Cardiac fibroblast (primary cell): ENCODE results near the gene LRIG2.
"Not testable (repeated sequence)": the region's sequence is repeated elsewhere in the genome, so short reads cannot be mapped to it uniquely, and the experiment has no call there.

Experiments
- DNase-seq, 2 donors: peaks; one replicate each; pipeline versions ENCODE4 v3.0.0 to v3.0.0-alpha.2; 2010; ENCODE audit warnings: low read depth in 2 of 2
- H3K4me3 ChIP-seq, 2 donors: replicated peaks in 1 of 2; 1 replicate in 1 of 2; 2 replicates in 1 of 2; pipeline ENCODE4 v1.5.1; 2011; ENCODE audit warnings: low read depth in 2 of 2, low read length in 2 of 2, mild to moderate bottlenecking in 2 of 2, moderate library complexity in 1 of 2
- TF ChIP-seq, protein P1 (sequence below): IDR thresholded peaks from one replicate; pipeline ENCODE4 v1.5.1; 2011; ENCODE audit warnings: low read depth, mild to moderate bottlenecking, low read length, inconsistent platforms

The LRIG2 gene

DNA sequence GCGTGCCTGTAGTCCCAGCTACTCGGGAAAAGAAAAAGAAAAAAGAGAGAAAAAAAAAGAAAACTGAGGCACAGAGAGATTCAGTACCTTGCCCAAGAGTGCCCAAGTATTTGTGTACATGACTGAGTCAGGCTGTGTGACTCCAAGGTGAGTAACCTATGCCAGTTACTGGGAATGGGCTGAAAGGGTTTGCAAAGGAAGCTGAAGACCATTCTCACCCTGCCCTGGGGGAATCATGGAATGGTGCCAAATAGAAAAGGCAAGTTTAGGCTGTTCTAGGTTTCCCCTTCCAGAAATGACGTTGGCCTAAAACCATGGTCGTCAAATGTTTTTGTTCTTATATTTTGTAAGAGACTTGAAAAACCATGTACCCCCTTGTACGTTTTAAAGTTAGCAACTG is 37.9 kb upstream of the LRIG2 start:
- H3K4me3 ChIP-seq: no peak overlapping the region
- DNase-seq: no peak
- TF ChIP-seq, protein P1, sequence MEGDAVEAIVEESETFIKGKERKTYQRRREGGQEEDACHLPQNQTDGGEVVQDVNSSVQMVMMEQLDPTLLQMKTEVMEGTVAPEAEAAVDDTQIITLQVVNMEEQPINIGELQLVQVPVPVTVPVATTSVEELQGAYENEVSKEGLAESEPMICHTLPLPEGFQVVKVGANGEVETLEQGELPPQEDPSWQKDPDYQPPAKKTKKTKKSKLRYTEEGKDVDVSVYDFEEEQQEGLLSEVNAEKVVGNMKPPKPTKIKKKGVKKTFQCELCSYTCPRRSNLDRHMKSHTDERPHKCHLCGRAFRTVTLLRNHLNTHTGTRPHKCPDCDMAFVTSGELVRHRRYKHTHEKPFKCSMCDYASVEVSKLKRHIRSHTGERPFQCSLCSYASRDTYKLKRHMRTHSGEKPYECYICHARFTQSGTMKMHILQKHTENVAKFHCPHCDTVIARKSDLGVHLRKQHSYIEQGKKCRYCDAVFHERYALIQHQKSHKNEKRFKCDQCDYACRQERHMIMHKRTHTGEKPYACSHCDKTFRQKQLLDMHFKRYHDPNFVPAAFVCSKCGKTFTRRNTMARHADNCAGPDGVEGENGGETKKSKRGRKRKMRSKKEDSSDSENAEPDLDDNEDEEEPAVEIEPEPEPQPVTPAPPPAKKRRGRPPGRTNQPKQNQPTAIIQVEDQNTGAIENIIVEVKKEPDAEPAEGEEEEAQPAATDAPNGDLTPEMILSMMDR: no peak

DNA sequence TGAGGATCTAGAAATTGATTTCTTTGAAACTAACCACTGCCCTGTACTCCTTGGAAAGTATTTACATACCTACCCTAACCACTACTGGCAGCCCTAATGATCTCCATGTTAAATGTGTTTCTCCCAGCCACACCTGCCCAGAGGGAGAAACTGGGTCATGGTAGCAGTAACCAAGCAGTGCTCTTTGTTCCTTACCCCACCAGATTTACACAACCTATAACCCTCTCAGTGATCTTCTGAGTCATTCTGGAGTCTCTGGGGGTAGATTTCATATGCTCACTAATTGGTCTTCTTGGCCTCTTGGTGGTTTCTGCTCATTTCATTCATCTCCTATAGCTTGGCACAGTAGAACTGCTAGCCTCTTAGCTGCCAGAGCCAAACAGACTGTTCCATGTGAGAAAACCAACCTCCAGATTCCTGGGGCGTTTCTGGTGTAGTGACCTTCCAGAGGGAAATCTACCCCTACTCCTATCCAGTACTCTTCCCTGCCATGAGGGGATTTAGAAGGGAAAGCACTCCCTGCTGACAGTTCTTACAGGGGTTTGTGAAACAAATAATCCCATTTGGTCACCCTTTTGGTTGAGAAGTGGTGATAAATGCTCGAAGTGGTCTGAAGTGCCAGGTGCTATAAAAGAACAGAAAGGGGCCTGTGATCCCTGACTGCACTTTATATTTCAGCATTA is 36.2 kb upstream of the LRIG2 start:
- TF ChIP-seq, protein P1: no peak
- H3K4me3 ChIP-seq: no peak overlapping the region
- peak in 1 of 2 donors; percentile 36 for DNase-seq

DNA sequence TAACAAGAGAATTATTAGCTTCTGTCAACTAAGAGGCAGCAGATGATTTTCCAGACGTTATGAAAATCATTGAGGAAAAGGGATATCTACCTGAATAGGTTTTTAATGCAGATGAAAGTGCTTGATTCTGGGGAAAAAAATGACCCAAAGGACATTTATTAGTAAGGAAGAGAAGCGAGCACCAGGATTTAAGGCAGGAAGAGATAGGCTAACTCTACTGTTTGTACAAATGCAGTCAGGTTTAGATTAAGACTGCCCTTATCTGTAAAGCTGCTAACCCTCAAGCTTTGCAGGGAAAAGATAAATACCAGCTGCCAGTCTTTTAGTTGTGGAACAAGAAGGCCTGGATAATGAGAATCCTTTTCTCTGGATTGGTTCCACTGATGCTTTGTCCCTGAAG is 33.0 kb upstream of the LRIG2 start:
- TF ChIP-seq, protein P1: no peak

DNA sequence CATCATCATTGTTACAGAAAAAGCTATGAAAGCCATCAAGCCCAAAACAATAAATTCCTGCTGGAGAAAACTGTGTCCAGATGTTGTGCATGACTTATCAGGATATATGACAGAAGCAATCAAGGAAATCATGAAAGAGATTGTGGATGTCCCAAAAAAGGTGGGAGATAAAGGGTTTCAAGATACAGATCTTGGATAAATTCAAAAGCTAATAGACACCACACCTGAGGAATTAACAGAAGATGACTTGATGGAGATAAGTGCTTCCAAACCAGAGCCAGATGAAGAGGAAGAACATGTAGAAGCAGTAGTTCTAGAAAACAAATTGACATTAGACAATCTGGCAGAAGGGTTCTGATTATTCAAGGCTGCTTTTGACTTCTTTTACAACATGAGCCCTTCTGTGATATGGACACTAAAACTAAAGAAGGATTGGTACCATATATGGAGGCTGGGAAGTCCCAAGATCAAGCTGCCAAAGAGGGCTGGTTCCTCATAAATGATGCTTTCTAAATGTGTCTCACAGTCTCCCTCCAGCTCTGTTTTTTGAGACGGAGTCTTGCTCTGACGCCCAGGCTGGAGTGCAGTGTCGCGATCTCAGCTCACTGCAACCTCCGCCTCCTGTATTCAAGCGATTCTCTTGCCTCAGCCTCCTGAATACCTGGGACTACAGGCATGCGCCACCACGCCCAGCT is 32.1 kb upstream of the LRIG2 start:
- TF ChIP-seq, protein P1: no peak
- no peak overlapping the region for H3K4me3 ChIP-seq
- no peak for DNase-seq

More for the DNA sequence above, 33.0 kb upstream of the LRIG2 start:
- H3K4me3 ChIP-seq: no peak overlapping the region
- peak in 1 of 2 donors; percentile 30 for DNase-seq

DNA sequence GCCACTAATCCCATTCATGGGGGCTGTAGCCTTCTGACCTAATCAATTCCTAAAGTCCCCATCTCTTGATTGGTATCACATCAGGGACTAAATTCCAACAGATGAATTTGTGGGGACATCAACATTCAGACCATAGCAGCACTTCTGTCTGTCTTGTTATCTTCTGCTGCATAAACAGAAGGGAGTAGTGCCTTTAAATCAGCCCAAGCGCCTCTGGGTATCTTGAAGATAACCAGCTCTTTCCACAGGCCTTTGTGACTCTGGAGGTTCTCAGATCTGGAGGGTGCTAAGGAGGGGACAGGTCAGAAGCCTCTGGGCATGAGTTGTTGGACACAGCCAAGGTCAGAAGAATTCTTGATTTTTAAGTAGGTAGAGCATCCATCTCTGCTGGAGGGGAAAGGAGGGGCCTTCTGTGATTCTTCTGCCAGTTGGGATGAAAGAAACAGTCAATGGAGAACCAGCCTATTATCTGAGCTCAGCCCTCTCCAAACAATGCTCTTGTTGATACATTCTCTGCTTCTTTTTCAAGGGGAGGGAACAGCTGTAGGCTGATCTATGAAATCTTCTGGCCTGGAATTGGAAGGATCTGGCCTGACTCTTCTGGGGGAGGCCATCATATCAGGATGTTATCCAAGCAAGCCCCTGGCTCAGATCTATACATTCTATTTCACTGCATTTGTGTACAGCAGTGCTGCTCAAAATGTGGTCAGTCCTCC is 31.3 kb upstream of the LRIG2 start:
- TF ChIP-seq, protein P1: no peak
- H3K4me3 ChIP-seq: no peak overlapping the region
- DNase-seq: no peak

DNA sequence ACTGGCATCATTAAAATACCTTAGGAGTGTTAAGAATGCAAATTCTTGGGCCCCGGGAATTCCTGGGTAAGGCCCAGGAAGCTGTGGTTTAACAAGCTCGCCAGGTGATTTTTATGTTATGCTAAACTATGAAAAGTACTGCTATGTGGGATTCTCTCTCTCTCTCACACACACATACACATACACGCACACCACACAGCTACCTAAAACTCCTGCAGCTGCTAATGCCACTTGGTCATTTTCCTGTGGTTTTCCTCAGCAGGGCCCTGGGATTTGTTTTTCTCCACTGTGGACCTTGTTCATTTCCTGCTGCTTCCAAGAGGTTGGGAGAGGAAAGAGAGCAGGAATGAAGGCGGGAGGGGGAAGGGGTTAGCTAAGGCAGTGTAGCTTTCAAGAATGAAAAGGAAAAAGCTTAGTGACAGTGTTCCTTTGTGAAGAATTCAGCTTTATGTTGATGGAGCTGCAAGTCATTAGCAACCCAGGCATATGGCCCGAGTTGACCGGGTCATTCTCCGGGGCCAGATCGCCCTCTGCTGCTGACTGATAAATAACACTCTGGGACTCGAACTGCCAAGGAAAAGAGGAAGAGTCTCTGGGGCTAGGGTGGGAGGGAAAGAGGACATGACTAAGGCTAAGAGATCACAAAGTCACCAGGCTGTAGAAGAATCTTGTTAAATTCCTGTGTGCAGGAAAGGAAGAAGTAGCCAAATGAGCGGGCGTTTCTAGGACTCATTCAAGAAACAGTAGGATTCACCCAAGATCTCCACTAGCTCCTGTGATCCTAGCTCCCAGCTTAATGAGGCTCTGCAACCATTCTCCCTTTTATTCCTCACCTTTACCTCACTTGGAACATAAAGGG is 30.5 kb upstream of the LRIG2 start:
- no peak overlapping the region for H3K4me3 ChIP-seq
- TF ChIP-seq, protein P1: peak; percentile 64
- peak; percentile 88 to 89 for DNase-seq

DNA sequence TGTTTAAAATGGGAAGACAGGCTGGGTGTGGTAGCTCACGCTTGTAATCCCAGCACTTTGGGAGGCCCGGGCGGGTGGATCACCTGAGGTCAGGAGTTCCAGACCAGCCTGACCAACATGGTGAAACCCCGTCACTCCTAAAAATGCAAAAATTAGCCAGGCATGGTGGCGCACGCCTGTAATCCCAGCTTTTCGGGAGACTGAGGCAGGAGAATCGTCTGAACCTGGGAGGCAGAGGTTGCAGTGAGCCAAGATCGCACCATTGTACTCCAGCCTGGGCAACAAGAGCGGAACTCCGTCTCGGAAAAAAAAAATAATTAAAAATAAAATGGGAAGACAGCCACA is 29.9 kb upstream of the LRIG2 start:
- DNase-seq, H3K4me3 ChIP-seq: not testable (repeated sequence)
